K562 (cell line): Measurements from ENCODE around the gene CDR2L. TPM values are rescaled to one million over a fixed set of nuclear protein-coding genes. Genes with fewer than 3 reads are reported as not detected.
A peak's percentile ranks its signal among the peaks of the same experiment; 100 is the strongest.

ENCODE experiments used
- GABPB1 ChIP-seq: sonication (generic); formaldehyde crosslinking; IDR thresholded peaks from 2 replicates; pipeline ENCODE4 v1.8.0; 2022; ENCODE audit warnings: mild to moderate bottlenecking, missing genetic modification reagents
- GABPB2 ChIP-seq: fragments of 250-450 bp; sonication (Bioruptor Pico); conservative IDR thresholded peaks from 2 replicates; pipeline ENCODE4 v1.5.1; 2021; ENCODE audit warnings: mild to moderate bottlenecking
- ILK ChIP-seq: fragments of 450-650 bp; IDR thresholded peaks from 2 replicates; pipeline ENCODE4 v1.6.1; 2016; ENCODE audit warnings: missing genetic modification characterization, low read depth, mild to moderate bottlenecking, missing compliant biosample characterization, moderate library complexity, borderline replicate concordance
- MTA2 ChIP-seq: fragments of 450-650 bp; IDR thresholded peaks from 2 replicates; pipeline ENCODE4 v1.6.1; 2016; ENCODE audit warnings: low read depth
- PHTF2 ChIP-seq: fragments of 250-450 bp; sonication (Bioruptor Pico); IDR thresholded peaks from 2 replicates; pipeline ENCODE4 v1.5.0; 2021; ENCODE audit warnings: mild to moderate bottlenecking
- PURB ChIP-seq: sonication (generic); formaldehyde crosslinking; IDR thresholded peaks from 2 replicates; pipeline ENCODE4 v1.9.0; 2021; ENCODE audit warnings: low read depth, mild to moderate bottlenecking, missing genetic modification reagents
- USF2 ChIP-seq: sonication (generic); formaldehyde crosslinking; IDR thresholded peaks from 2 replicates; pipeline ENCODE4 v1.5.0; 2020; ENCODE audit warnings: missing genetic modification reagents
- ZNF121 ChIP-seq: sonication (generic); formaldehyde crosslinking; conservative IDR thresholded peaks from 2 replicates; pipeline ENCODE4 v1.8.0; 2022; ENCODE audit warnings: missing genetic modification reagents
- ZNF24 ChIP-seq: fragments of 450-650 bp; IDR thresholded peaks from 2 replicates; pipeline ENCODE4 v1.6.1; 2016
- ZNF592 ChIP-seq: fragments of 450-650 bp; IDR thresholded peaks from 2 replicates; pipeline ENCODE4 v1.6.1; 2017; ENCODE audit warnings: antibody characterized with exemption, mild to moderate bottlenecking
- ZNF609 ChIP-seq: sonication (generic); formaldehyde crosslinking; IDR thresholded peaks from 2 replicates; pipeline ENCODE4 v1.8.1; 2023; ENCODE audit warnings: missing genetic modification reagents, mild to moderate bottlenecking, borderline replicate concordance
- ZNF75A ChIP-seq: fragments of 450-650 bp; formaldehyde crosslinking; IDR thresholded peaks from 2 replicates; pipeline ENCODE4 v1.4.0; 2020; ENCODE audit warnings: mild to moderate bottlenecking
- polyA plus RNA-seq, 8 experiments: library from polyadenylated mRNA; depleted of rRNA in 4 of 8; stranded (reverse) in 5 of 8; unstranded in 3 of 8; fragments of >200 nt; fragmentation: Nextera tagmentation in 2 of 8; fragmentation: Illumina TruSeq in 1 of 8; extraction: Ambion mirVana in 2 of 8; extraction: Trizol in 1 of 8; gene quantifications; 2 replicates each; pipeline versions ENCODE4 v1.2.1 to v1.2.3, GENCODE V29; 2011 to 2014; ENCODE audit warnings: inconsistent platforms in 1 of 8, missing spikeins in 1 of 8
- total RNA-seq, 7 experiments: library from RNA; depleted of rRNA in 6 of 7; stranded (reverse); fragments of >200 nt in 6 of 7; fragmentation: Illumina TruSeq in 2 of 7; extraction: Trizol in 2 of 7; gene quantifications; 2 replicates each; pipeline versions ENCODE4 v1.2.1 to v1.2.3, GENCODE V29; 2011 to 2021; ENCODE audit warnings: low replicate concordance in 1 of 7
- TF ChIP-seq, protein P1 (sequence below): fragments of 450-650 bp; formaldehyde crosslinking; IDR thresholded peaks from 2 replicates; pipeline ENCODE4 v1.4.0; 2020; ENCODE audit warnings: mild to moderate bottlenecking, moderate library complexity
- TF ChIP-seq, protein P2 (sequence below): sonication (generic); formaldehyde crosslinking; IDR thresholded peaks from 2 replicates; pipeline ENCODE4 v1.8.1; 2023; ENCODE audit warnings: mild to moderate bottlenecking, missing genetic modification reagents

Gene CDR2L
- total and polyA plus RNA-seq, 9 of the 15 experiments (the other 6 are each of a cell fraction or from before 2014, with no cell fraction given): 2.7 to 16.0 (median 7.3) TPM

- TF ChIP-seq ZNF592: peak; percentile 10; the same call in 1 of the 2 replicates
- TF ChIP-seq ZNF24: peak; percentile 76; the same call in 1 of the 2 replicates
- TF ChIP-seq ILK (tag): no peak
- TF ChIP-seq PURB (CRISPR knock-in tag): no peak
- TF ChIP-seq ZNF121 (CRISPR knock-in tag): no peak
- peak; percentile 17 for TF ChIP-seq GABPB1 (CRISPR knock-in tag)
- 0 out of 2 replicates have a peak, but pooled peaks have one; percentile 46 for TF ChIP-seq GABPB2
- 0 out of 2 replicates have a peak, but pooled peaks have one; percentile 21 for TF ChIP-seq ZNF609
- TF ChIP-seq, protein P1, sequence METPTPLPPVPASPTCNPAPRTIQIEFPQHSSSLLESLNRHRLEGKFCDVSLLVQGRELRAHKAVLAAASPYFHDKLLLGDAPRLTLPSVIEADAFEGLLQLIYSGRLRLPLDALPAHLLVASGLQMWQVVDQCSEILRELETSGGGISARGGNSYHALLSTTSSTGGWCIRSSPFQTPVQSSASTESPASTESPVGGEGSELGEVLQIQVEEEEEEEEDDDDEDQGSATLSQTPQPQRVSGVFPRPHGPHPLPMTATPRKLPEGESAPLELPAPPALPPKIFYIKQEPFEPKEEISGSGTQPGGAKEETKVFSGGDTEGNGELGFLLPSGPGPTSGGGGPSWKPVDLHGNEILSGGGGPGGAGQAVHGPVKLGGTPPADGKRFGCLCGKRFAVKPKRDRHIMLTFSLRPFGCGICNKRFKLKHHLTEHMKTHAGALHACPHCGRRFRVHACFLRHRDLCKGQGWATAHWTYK (CRISPR knock-in tag): no peak
- TF ChIP-seq MTA2: peak; percentile 5; the same call in 1 of the 2 replicates
- no peak for TF ChIP-seq ZNF75A (CRISPR knock-in tag)
- TF ChIP-seq PHTF2 (CRISPR knock-in tag): no peak
- TF ChIP-seq, protein P2, sequence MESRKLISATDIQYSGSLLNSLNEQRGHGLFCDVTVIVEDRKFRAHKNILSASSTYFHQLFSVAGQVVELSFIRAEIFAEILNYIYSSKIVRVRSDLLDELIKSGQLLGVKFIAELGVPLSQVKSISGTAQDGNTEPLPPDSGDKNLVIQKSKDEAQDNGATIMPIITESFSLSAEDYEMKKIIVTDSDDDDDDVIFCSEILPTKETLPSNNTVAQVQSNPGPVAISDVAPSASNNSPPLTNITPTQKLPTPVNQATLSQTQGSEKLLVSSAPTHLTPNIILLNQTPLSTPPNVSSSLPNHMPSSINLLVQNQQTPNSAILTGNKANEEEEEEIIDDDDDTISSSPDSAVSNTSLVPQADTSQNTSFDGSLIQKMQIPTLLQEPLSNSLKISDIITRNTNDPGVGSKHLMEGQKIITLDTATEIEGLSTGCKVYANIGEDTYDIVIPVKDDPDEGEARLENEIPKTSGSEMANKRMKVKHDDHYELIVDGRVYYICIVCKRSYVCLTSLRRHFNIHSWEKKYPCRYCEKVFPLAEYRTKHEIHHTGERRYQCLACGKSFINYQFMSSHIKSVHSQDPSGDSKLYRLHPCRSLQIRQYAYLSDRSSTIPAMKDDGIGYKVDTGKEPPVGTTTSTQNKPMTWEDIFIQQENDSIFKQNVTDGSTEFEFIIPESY (CRISPR knock-in tag): no peak
- TF ChIP-seq USF2: peak; percentile 77
Measured at GRCh38 chr17:75034236-75034908, 46.9 kb downstream of the CDR2L start (continued).
